Hepatocyte (in vitro differentiated cells): ENCODE results near the gene RPGRIP1L. TPM values are rescaled to one million over a fixed set of nuclear protein-coding genes. Genes with fewer than 3 reads are reported as not detected.

Source experiments
- DNase-seq: peaks from one replicate; pipeline ENCODE4 v3.0.0-alpha.2; 2016; ENCODE audit warnings: low spot score
- H2AFZ ChIP-seq: fragments of 200-600 bp; sonication (generic); 2 replicates; pipeline ENCODE4 v1.6.0; 2016; ENCODE audit warnings: antibody characterized with exemption, mild to moderate bottlenecking
- H3K27ac ChIP-seq: fragments of 200-600 bp; sonication (generic); 2 replicates; pipeline ENCODE4 v1.5.1; 2016; ENCODE audit warnings: mild to moderate bottlenecking
- H3K27me3 ChIP-seq: fragments of 200-600 bp; sonication (generic); 2 replicates; pipeline ENCODE4 v1.6.1; 2016
- H3K36me3 ChIP-seq: fragments of 200-600 bp; sonication (generic); replicated peaks from 2 replicates; pipeline ENCODE4 v1.5.1; 2016; ENCODE audit warnings: low read depth; ENCODE audit not compliant: insufficient read depth
- H3K4me1 ChIP-seq: fragments of 200-600 bp; sonication (generic); 2 replicates; pipeline ENCODE4 v1.5.1; 2016; ENCODE audit warnings: mild to moderate bottlenecking, moderate library complexity; ENCODE audit not compliant: insufficient read depth
- H3K4me2 ChIP-seq: fragments of 200-600 bp; sonication (generic); 2 replicates; pipeline ENCODE4 v1.6.0; 2016
- H3K4me3 ChIP-seq: fragments of 200-600 bp; sonication (generic); 2 replicates; pipeline ENCODE4 v1.5.1; 2016; ENCODE audit warnings: mild to moderate bottlenecking
- H3K79me2 ChIP-seq: fragments of 200-600 bp; sonication (generic); 2 replicates; pipeline ENCODE4 v1.6.0; 2017; ENCODE audit warnings: mild to moderate bottlenecking
- H3K9me2 ChIP-seq: fragments of 200-600 bp; sonication (generic); replicated peaks from 2 replicates; pipeline ENCODE4 v1.6.0; 2017; ENCODE audit warnings: mild to moderate bottlenecking; ENCODE audit not compliant: insufficient read depth
- H3K9me3 ChIP-seq: fragments of 200-600 bp; sonication (generic); 2 replicates; pipeline ENCODE4 v1.5.1; 2016; ENCODE audit warnings: low read depth, mild to moderate bottlenecking
- H4K20me1 ChIP-seq: fragments of 200-600 bp; sonication (generic); 2 replicates; pipeline ENCODE4 v1.6.0; 2016; ENCODE audit warnings: mild to moderate bottlenecking; ENCODE audit not compliant: insufficient read depth, poor library complexity, severe bottlenecking
- CTCF ChIP-seq: fragments of 200-600 bp; sonication (generic); IDR thresholded peaks from 2 replicates; pipeline ENCODE4 v1.5.1; 2016; ENCODE audit warnings: antibody characterized with exemption, mild to moderate bottlenecking; ENCODE audit not compliant: poor library complexity
- EZH2 ChIP-seq: fragments of 200-600 bp; sonication (generic); IDR thresholded peaks from 2 replicates; pipeline ENCODE4 v1.6.1; 2016; ENCODE audit warnings: antibody characterized with exemption, mild to moderate bottlenecking, borderline replicate concordance
- EZH2phosphoT487 ChIP-seq: fragments of 200-600 bp; sonication (generic); IDR thresholded peaks from one replicate; pipeline ENCODE4 v1.6.1; 2018; ENCODE audit warnings: antibody characterized with exemption, mild to moderate bottlenecking, low read depth, moderate library complexity; ENCODE audit not compliant: unreplicated experiment, severe bottlenecking
- WGBS: methylation state at CpG from one replicate; pipeline ENCODE4 v1.1.6; 2016; ENCODE audit warnings: low lambda C conversion rate; ENCODE audit errors: missing lambda C conversion rate; 5-methylcytosine and 5-hydroxymethylcytosine counted together
- polyA plus RNA-seq: library from polyadenylated mRNA; unstranded; fragments of >200 nt; fragmentation: Nextera tagmentation; extraction: Ambion mirVana; gene quantifications from 2 replicates; pipeline ENCODE4 v1.2.1, GENCODE V29; 2016
- total RNA-seq: library from RNA; depleted of rRNA; stranded (reverse); fragments of >200 nt; gene quantifications from 2 replicates; pipeline ENCODE4 v1.2.3, GENCODE V29; 2014

Gene RPGRIP1L
- total and polyA plus RNA-seq, 2 experiments from 2014 or later = 5.8 to 9.5 TPM

DNA sequence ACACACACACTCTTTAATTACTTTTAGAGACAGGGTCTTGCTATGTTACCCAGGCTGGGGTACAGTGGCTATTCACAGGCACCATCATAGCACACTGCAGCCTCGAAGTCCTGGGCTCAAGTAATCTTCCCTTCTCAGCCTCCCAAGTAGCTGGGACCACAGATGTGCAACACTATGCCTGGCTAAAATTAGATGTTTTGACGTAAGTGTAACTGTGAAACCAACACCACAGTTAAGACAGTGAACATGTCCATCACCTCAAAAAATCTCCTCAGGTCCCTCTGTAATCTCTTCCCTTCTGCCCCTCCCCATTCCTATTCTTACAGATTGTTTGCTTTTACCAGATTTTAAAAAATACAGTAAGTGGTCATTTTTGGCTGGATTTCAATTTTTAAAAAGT, 66.7 kb downstream of the RPGRIP1L start:
- no peaks in the 10 kb centered on the region for H4K20me1 ChIP-seq
- no peak overlapping the region for H2AFZ ChIP-seq
- no peak for TF ChIP-seq EZH2phosphoT487
- TF ChIP-seq EZH2 = no peak
- TF ChIP-seq CTCF = no peak
- DNase-seq = no peak
- H3K4me1 ChIP-seq = no peaks in the 10 kb centered on the region
- H3K4me2 ChIP-seq = no peak overlapping the region
- H3K4me3 ChIP-seq = no peak overlapping the region
- H3K9me2 ChIP-seq = no peaks in the 10 kb centered on the region
- no peaks in the 10 kb centered on the region for H3K9me3 ChIP-seq
- H3K36me3 ChIP-seq = no peaks in the 10 kb centered on the region
- H3K27me3 ChIP-seq = no peaks in the 10 kb centered on the region
- H3K27ac ChIP-seq = no peak overlapping the region
- no peaks in the 10 kb centered on the region for H3K79me2 ChIP-seq
- 89% methylated on average over 2 of the region's 2 CpGs for WGBS

DNA sequence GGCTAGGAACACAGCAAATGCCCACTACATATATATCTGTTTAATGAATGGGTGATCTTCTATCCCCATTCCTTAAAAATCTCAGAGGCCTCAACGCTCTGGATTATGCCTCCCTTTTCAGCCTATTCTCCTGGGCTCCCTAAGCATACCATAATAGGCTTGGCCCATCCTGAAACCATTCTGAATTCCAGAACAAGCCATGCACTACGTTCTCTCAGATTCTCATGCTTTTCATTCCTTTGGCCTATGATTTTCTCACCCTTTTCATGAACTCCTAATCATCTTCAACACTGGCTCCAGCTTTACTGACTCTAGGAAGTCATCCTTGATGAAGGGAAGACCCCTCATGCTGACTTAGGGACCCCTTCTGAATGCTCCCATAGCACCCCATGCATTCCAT, 71.1 kb downstream of the RPGRIP1L start:
- no peaks in the 10 kb centered on the region for H3K36me3 ChIP-seq
- 68% methylated on average over 2 of the region's 2 CpGs for WGBS

DNA sequence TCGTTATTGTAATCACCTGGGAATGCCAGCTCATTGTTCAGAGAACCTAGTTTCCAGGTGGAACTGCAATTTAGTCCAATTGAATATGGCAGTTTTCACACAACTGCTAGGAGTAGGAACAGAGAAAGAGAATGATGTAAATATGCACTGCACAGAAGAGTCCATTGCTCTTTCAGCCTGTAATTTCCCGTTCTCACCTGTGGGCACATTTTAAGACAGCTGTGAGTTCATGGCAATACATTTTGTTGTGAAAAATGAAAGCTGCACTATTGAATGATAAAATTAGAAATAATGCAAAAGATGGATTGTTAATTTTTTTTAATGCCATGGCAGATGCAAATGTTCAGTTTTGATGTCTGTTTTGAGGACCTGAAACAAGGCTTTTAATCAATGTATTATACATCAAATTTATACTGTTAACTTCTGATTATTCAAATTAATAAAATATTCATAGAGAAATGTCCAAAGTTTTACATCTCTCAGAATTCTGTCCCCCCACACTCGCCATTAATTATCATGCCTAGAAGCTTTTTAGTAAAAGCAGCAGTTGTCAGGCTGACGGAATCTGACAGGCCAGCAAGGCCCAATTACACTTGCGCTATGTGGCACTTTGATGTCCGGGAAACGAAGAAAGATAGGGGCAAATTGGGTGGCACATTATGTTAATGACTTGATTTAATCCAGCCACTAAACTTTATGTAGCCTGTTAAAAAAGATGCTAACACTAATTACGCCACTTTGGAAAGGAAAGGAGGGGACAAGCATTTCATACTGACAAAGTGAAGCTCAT, 72.2 kb downstream of the RPGRIP1L start:
- no peaks in the 10 kb centered on the region for H4K20me1 ChIP-seq
- TF ChIP-seq EZH2phosphoT487 (no peak), EZH2 (no peak), CTCF (no peak)
- H3K4me2 ChIP-seq = no peak overlapping the region
- no peaks in the 10 kb centered on the region for H3K36me3 ChIP-seq
- 91% methylated on average over 8 of the region's 8 CpGs for WGBS
- H3K4me1 ChIP-seq = no peaks in the 10 kb centered on the region
- no peaks in the 10 kb centered on the region for H3K27me3 ChIP-seq
- no peak overlapping the region for H3K27ac ChIP-seq
- H3K79me2 ChIP-seq = no peaks in the 10 kb centered on the region
- DNase-seq = no peak
- H2AFZ ChIP-seq = no peak overlapping the region
- H3K4me3 ChIP-seq = no peak overlapping the region
- H3K9me3 ChIP-seq = no peaks in the 10 kb centered on the region
- no peaks in the 10 kb centered on the region for H3K9me2 ChIP-seq

More for the DNA sequence above, 71.1 kb downstream of the RPGRIP1L start:
- no peaks in the 10 kb centered on the region for H3K79me2 ChIP-seq
- H2AFZ ChIP-seq = no peak overlapping the region
- no peak for DNase-seq
- no peak overlapping the region for H3K4me2 ChIP-seq
- H3K4me3 ChIP-seq = no peak overlapping the region
- H4K20me1 ChIP-seq = no peaks in the 10 kb centered on the region
- H3K9me2 ChIP-seq = no peaks in the 10 kb centered on the region
- no peak for TF ChIP-seq EZH2phosphoT487
- no peak for TF ChIP-seq CTCF
- TF ChIP-seq EZH2 = no peak
- H3K4me1 ChIP-seq = no peaks in the 10 kb centered on the region
- H3K27ac ChIP-seq = no peak overlapping the region
- no peaks in the 10 kb centered on the region for H3K27me3 ChIP-seq
- H3K9me3 ChIP-seq = no peaks in the 10 kb centered on the region
